ENCODE data around the gene RASAL2.
A peak's percentile ranks its signal among the peaks of the same experiment; 100 is the strongest.

RASAL2 gene

GRCh38 chr1:178057912-178058534 lies 35.9 kb upstream of the RASAL2 start:
- peak overlapping the region; percentile 67 for H3K27ac ChIP-seq (ENCODE audit: low read depth, low read length)
- H3K9ac ChIP-seq (ENCODE audit: low read length): no peak overlapping the region
- no peak overlapping the region for H3K4me3 ChIP-seq (ENCODE audit: low read length)
- no peaks in the 10 kb centered on the region for H3K36me3 ChIP-seq (ENCODE audit: control insufficient read depth, insufficient read depth, low read length)
- H3K4me1 ChIP-seq (ENCODE audit: control insufficient read depth, insufficient read depth, low read length): peaks cover 9% of the 10 kb centered on the region
- no peaks in the 10 kb centered on the region for H3K27me3 ChIP-seq (ENCODE audit: control insufficient read depth, insufficient read depth, low read length)

GRCh38 chr1:178060789-178061556 lies 32.9 kb upstream of the RASAL2 start:
- H3K4me3 ChIP-seq (ENCODE audit: low read length): no peak overlapping the region
- no peak overlapping the region for H3K9ac ChIP-seq (ENCODE audit: low read length)
- no peak overlapping the region for H3K27ac ChIP-seq (ENCODE audit: low read depth, low read length)
- H3K4me1 ChIP-seq (ENCODE audit: control insufficient read depth, insufficient read depth, low read length): peaks cover 9% of the 10 kb centered on the region
- H3K36me3 ChIP-seq (ENCODE audit: control insufficient read depth, insufficient read depth, low read length): no peaks in the 10 kb centered on the region
- H3K27me3 ChIP-seq (ENCODE audit: control insufficient read depth, insufficient read depth, low read length): no peaks in the 10 kb centered on the region

- Histone ChIP-seq H3K27me3 (ENCODE audit: control insufficient read depth, insufficient read depth, low read length) (no peaks in the 10 kb centered on the region), H3K4me1 (ENCODE audit: control insufficient read depth, insufficient read depth, low read length) (peaks cover 9% of the 10 kb centered on the region), H3K9ac (ENCODE audit: low read length) (no peak overlapping the region), H3K27ac (ENCODE audit: low read depth, low read length) (no peak overlapping the region), H3K4me3 (ENCODE audit: low read length) (no peak overlapping the region), H3K36me3 (ENCODE audit: control insufficient read depth, insufficient read depth, low read length) (no peaks in the 10 kb centered on the region)
Measured at GRCh38 chr1:178061620-178062019, 32.3 kb upstream of the RASAL2 start.

GRCh38 chr1:178064191-178064821 lies 29.6 kb upstream of the RASAL2 start:
- Histone ChIP-seq H3K4me1 (ENCODE audit: control insufficient read depth, insufficient read depth, low read length) (no peaks in the 10 kb centered on the region), H3K36me3 (ENCODE audit: control insufficient read depth, insufficient read depth, low read length) (no peaks in the 10 kb centered on the region), H3K4me3 (ENCODE audit: low read length) (no peak overlapping the region), H3K27me3 (ENCODE audit: control insufficient read depth, insufficient read depth, low read length) (no peaks in the 10 kb centered on the region), H3K9ac (ENCODE audit: low read length) (no peak overlapping the region), H3K27ac (ENCODE audit: low read depth, low read length) (no peak overlapping the region)

DNA sequence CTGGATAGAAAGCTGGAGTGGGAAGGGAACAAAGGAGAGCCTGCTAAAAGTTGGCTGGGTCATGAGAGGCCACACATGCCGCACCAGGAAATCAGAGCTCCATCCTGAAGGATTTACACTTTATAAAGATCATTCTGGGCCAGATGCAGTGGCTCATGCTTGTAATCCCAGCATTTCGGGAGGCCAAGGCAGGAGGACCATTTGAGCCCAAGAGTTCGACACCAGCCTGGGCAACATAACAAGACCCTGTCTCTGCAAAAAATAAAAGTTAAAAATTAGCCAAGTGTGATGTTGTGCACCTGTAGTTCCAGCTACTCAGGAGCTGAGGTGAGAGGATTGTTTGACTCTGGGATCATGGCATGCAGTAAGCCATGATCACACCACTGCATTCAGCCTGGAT lies 28.7 kb upstream of the RASAL2 start:
- H3K9ac ChIP-seq (ENCODE audit: low read length): no peak overlapping the region
- H3K27ac ChIP-seq (ENCODE audit: low read depth, low read length): no peak overlapping the region
- H3K4me3 ChIP-seq (ENCODE audit: low read length): no peak overlapping the region
- no peaks in the 10 kb centered on the region for H3K4me1 ChIP-seq (ENCODE audit: control insufficient read depth, insufficient read depth, low read length)
- H3K27me3 ChIP-seq (ENCODE audit: control insufficient read depth, insufficient read depth, low read length): no peaks in the 10 kb centered on the region
- H3K36me3 ChIP-seq (ENCODE audit: control insufficient read depth, insufficient read depth, low read length): no peaks in the 10 kb centered on the region

DNA sequence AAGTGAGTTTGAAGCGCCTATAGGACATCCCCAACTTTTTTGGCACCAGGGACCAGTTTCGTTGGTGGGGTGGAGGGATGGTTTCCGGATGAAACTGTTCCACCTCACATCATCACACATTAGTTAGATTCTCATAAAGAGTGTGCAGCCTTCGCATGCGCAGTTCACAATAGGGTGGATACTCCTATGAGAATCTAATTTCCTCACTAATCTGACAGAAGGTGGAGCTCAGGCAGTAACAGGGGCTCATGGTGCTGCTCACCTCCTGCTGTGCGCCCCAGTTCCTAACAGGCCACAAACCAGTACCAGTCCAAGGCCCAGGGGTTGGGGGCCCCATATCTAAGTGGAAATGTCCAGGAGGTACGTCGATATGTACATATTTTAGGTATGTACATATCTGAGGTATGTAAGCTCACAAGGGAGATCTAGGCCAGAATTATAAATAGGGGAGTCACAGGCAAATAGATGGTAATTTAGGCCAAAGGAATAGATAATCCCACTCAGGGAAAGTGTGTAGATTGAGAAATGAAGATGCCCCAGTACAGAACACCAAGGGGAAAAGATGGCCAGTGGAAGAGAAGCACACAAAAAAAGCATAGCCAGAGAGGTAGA lies 27.5 kb upstream of the RASAL2 start:
- Histone ChIP-seq H3K27ac (ENCODE audit: low read depth, low read length) (no peak overlapping the region), H3K36me3 (ENCODE audit: control insufficient read depth, insufficient read depth, low read length) (no peaks in the 10 kb centered on the region), H3K4me3 (ENCODE audit: low read length) (no peak overlapping the region), H3K4me1 (ENCODE audit: control insufficient read depth, insufficient read depth, low read length) (no peaks in the 10 kb centered on the region), H3K9ac (ENCODE audit: low read length) (no peak overlapping the region), H3K27me3 (ENCODE audit: control insufficient read depth, insufficient read depth, low read length) (no peaks in the 10 kb centered on the region)

- no peak overlapping the region for H3K27ac ChIP-seq (ENCODE audit: low read depth, low read length)
- H3K36me3 ChIP-seq (ENCODE audit: control insufficient read depth, insufficient read depth, low read length): no peaks in the 10 kb centered on the region
- no peak overlapping the region for H3K9ac ChIP-seq (ENCODE audit: low read length)
- H3K27me3 ChIP-seq (ENCODE audit: control insufficient read depth, insufficient read depth, low read length): no peaks in the 10 kb centered on the region
- no peaks in the 10 kb centered on the region for H3K4me1 ChIP-seq (ENCODE audit: control insufficient read depth, insufficient read depth, low read length)
- H3K4me3 ChIP-seq (ENCODE audit: low read length): no peak overlapping the region
Measured at GRCh38 chr1:178066908-178067614, 26.8 kb upstream of the RASAL2 start.

- Histone ChIP-seq H3K4me1 (ENCODE audit: control insufficient read depth, insufficient read depth, low read length) (no peaks in the 10 kb centered on the region), H3K9ac (ENCODE audit: low read length) (no peak overlapping the region), H3K4me3 (ENCODE audit: low read length) (no peak overlapping the region), H3K27ac (ENCODE audit: low read depth, low read length) (no peak overlapping the region), H3K36me3 (ENCODE audit: control insufficient read depth, insufficient read depth, low read length) (no peaks in the 10 kb centered on the region), H3K27me3 (ENCODE audit: control insufficient read depth, insufficient read depth, low read length) (no peaks in the 10 kb centered on the region)
Measured at GRCh38 chr1:178071811-178072210, 22.1 kb upstream of the RASAL2 start.

- H3K4me3 ChIP-seq (ENCODE audit: low read length): no peak overlapping the region
- H3K4me1 ChIP-seq (ENCODE audit: control insufficient read depth, insufficient read depth, low read length): no peaks in the 10 kb centered on the region
- H3K36me3 ChIP-seq (ENCODE audit: control insufficient read depth, insufficient read depth, low read length): no peaks in the 10 kb centered on the region
- H3K27ac ChIP-seq (ENCODE audit: low read depth, low read length): no peak overlapping the region
- no peaks in the 10 kb centered on the region for H3K27me3 ChIP-seq (ENCODE audit: control insufficient read depth, insufficient read depth, low read length)
- no peak overlapping the region for H3K9ac ChIP-seq (ENCODE audit: low read length)
Measured at GRCh38 chr1:178072326-178072725, 21.6 kb upstream of the RASAL2 start.

GRCh38 chr1:178075333-178075732 lies 18.6 kb upstream of the RASAL2 start:
- Histone ChIP-seq H3K4me1 (ENCODE audit: control insufficient read depth, insufficient read depth, low read length) (no peaks in the 10 kb centered on the region), H3K27me3 (ENCODE audit: control insufficient read depth, insufficient read depth, low read length) (no peaks in the 10 kb centered on the region), H3K9ac (ENCODE audit: low read length) (no peak overlapping the region), H3K36me3 (ENCODE audit: control insufficient read depth, insufficient read depth, low read length) (no peaks in the 10 kb centered on the region), H3K27ac (ENCODE audit: low read depth, low read length) (no peak overlapping the region), H3K4me3 (ENCODE audit: low read length) (no peak overlapping the region)

GRCh38 chr1:178076607-178077006 lies 17.3 kb upstream of the RASAL2 start:
- H3K4me3 ChIP-seq (ENCODE audit: low read length): no peak overlapping the region

DNA sequence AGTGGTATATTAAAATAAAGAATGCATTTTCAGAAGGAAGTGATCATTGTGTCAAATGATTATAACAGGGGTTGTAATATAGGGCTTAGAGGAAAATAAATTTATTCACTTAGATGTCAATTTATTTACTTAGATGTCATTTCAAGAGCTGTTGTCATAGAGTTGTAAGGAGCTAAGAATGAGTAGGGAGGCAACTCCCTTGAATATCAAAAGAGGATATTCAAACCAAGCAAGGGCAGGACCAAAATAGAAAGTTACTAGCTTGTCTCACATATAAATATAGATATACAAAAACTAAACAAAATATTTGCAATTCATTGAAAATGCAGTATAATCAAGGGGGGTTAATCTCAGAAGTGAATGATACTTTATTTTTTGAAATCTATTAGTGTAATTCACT lies 16.0 kb upstream of the RASAL2 start:
- Histone ChIP-seq H3K27ac (ENCODE audit: low read depth, low read length) (no peak overlapping the region), H3K4me3 (ENCODE audit: low read length) (no peak overlapping the region), H3K4me1 (ENCODE audit: control insufficient read depth, insufficient read depth, low read length) (no peaks in the 10 kb centered on the region), H3K27me3 (ENCODE audit: control insufficient read depth, insufficient read depth, low read length) (no peaks in the 10 kb centered on the region), H3K9ac (ENCODE audit: low read length) (no peak overlapping the region), H3K36me3 (ENCODE audit: control insufficient read depth, insufficient read depth, low read length) (no peaks in the 10 kb centered on the region)

More at GRCh38 chr1:178076607-178077006, 17.3 kb upstream of the RASAL2 start:
- no peaks in the 10 kb centered on the region for H3K4me1 ChIP-seq (ENCODE audit: control insufficient read depth, insufficient read depth, low read length)
- no peak overlapping the region for H3K27ac ChIP-seq (ENCODE audit: low read depth, low read length)
- no peaks in the 10 kb centered on the region for H3K27me3 ChIP-seq (ENCODE audit: control insufficient read depth, insufficient read depth, low read length)
- H3K9ac ChIP-seq (ENCODE audit: low read length): no peak overlapping the region
- no peaks in the 10 kb centered on the region for H3K36me3 ChIP-seq (ENCODE audit: control insufficient read depth, insufficient read depth, low read length)
